ENCODE results near the gene CNTN5. TPM values are rescaled to one million over a fixed set of nuclear protein-coding genes. Genes with fewer than 3 reads are reported as not detected.

Gene CNTN5
- total RNA-seq, 4 donors from 2014 or later = not detected

DNA sequence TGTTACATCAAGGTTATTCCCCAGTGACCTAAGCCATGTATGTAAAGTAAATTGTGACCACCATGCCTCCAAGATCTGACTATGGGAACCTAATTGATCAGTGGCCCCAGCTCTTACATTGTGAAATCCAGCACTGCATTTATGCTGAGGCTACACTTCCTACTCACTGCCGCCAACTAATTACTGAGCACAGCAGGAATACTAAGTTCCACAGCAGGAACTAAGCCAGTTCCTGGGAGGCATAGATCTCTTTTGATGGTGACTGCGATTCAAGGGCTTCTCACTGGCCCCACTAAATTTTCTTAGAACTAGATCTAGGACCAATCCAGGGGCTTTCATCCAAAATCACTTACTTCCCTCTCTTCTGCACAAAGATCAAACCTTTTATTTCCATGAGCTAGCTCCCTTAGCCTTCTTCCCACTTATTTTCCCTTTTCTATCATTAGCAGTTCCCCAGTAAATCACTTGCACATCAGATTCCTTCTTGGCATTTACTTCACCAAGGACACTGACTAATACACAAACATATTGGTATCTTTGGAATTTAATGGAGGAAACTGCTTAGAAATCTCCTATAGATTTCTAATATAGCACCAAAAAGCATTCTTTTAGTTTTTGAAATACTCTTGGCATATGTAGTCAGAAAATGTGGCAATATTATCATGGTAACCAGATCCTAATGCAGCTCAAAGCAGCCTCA lies 46.0 kb downstream of the CNTN5 start:
- TF ChIP-seq, protein P1, sequence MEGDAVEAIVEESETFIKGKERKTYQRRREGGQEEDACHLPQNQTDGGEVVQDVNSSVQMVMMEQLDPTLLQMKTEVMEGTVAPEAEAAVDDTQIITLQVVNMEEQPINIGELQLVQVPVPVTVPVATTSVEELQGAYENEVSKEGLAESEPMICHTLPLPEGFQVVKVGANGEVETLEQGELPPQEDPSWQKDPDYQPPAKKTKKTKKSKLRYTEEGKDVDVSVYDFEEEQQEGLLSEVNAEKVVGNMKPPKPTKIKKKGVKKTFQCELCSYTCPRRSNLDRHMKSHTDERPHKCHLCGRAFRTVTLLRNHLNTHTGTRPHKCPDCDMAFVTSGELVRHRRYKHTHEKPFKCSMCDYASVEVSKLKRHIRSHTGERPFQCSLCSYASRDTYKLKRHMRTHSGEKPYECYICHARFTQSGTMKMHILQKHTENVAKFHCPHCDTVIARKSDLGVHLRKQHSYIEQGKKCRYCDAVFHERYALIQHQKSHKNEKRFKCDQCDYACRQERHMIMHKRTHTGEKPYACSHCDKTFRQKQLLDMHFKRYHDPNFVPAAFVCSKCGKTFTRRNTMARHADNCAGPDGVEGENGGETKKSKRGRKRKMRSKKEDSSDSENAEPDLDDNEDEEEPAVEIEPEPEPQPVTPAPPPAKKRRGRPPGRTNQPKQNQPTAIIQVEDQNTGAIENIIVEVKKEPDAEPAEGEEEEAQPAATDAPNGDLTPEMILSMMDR (IDR thresholded peaks at IDR 0.05; ENCODE audit: low read depth) = no peak

DNA sequence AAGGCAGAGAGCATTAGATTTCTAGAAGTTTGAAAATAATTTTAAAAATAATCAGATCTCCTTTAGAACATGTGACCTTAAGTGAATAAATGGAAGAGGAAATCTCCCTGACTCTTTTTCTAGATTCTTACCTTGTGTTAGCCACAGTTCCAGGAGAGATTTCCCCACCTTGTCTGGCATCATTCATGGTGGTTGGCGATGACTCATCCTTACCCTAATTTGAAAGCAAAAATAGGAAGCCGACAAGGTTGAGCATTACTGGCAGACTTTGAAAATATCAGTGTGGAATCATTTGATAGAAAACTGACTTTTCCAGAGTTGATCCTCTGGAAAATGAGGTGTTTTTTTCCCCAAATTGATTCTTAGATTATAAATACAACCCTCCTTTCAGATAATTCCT lies 48.1 kb downstream of the CNTN5 start:
- TF ChIP-seq, protein P1 (IDR thresholded peaks at IDR 0.05; ENCODE audit: low read depth) = no peak

GRCh38 chr11:99069856-99070444 lies 49.2 kb downstream of the CNTN5 start:
- TF ChIP-seq, protein P1 (IDR thresholded peaks at IDR 0.05; ENCODE audit: low read depth) = no peak

DNA sequence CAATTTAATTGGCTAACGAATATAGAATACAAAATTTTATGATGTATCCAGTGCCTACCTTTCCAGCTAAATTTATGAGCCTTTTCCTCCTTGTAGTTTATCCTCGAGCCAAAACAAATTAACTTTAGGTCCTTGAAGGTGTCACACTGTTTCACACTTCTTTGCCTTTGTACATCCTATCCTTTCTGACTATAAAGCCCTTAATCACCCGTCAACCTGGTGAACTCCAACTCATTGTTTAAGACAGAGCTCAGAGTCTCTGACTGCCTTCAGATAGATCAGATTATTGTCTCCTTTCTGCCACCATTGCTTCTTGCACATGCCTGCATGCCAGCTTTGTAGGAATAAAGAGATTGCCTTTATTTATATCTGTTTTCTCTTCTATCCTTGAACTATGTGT lies 58.8 kb downstream of the CNTN5 start:
- TF ChIP-seq, protein P1 (IDR thresholded peaks at IDR 0.05; ENCODE audit: low read depth) = no peak

- TF ChIP-seq, protein P1 (IDR thresholded peaks at IDR 0.05; ENCODE audit: low read depth) = no peak
Measured at GRCh38 chr11:99080154-99080553, 59.4 kb downstream of the CNTN5 start.

DNA sequence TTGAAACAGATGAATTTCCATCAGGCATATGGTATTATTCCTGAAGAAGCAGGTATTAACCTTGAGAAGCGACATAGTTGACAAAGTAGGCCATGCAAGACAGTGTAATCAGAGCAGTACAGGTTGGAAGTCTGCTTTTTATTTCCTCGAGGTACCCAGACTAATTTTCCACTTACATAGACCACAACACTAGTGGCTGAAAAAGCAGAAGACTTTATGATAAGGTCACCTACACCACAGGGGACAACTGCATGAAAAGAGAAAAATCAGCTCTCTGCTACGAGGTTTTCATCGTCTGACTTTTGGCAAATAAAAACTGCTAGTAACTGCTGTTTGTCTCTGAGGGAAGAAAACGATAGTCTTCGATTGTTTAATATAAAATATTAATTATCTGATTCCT lies 77.5 kb downstream of the CNTN5 start:
- TF ChIP-seq, protein P1 (IDR thresholded peaks at IDR 0.05; ENCODE audit: low read depth) = no peak

- TF ChIP-seq, protein P1 (IDR thresholded peaks at IDR 0.05; ENCODE audit: low read depth) = no peak
Measured at GRCh38 chr11:99098751-99099150, 78.0 kb downstream of the CNTN5 start.

Measured in subcutaneous adipose tissue (tissue), 4 donors.